Measurements from ENCODE around the gene ODAD4. TPM values are rescaled to one million over a fixed set of nuclear protein-coding genes. Genes with fewer than 3 reads are reported as not detected.

ODAD4 gene
- total RNA-seq, 1 experiment from 2014 or later = 0.15 TPM

GRCh38 chr17:41941168-41941567 lies 10.8 kb downstream of the ODAD4 start:
- Histone ChIP-seq H3K9ac (ENCODE audit: low read length) (no peak overlapping the region), H3K27me3 (ENCODE audit: low read length) (no peaks in the 10 kb centered on the region), H3K4me1 (ENCODE audit: insufficient read depth, low read length) (no peaks in the 10 kb centered on the region), H3K79me2 (ENCODE audit: low read length) (no peaks in the 10 kb centered on the region), H3K9me3 (ENCODE audit: low read length) (no peaks in the 10 kb centered on the region), H3K36me3 (ENCODE audit: low read depth, low read length) (no peaks in the 10 kb centered on the region), H3F3A (ENCODE audit: low read length, unreplicated experiment) (no peaks in the 10 kb centered on the region), H2AFZ (ENCODE audit: low read length) (no peak overlapping the region), H3K27ac (ENCODE audit: low read length) (no peak overlapping the region), H3K4me2 (ENCODE audit: low read length) (no peak overlapping the region), H4K20me1 (ENCODE audit: low read length) (no peaks in the 10 kb centered on the region), H3K9me2 (replicated peaks; ENCODE audit: low read length) (no peaks in the 10 kb centered on the region), H3K4me3 (ENCODE audit: low read length) (no peak overlapping the region)
- ATAC-seq (no peak), DNase-seq (no peak)
- ChIA-PET POLR2A (ENCODE audit: unreplicated experiment) (no interaction called here), CTCF (no interaction called here)
- TF ChIP-seq EZH2 (IDR thresholded peaks at IDR 0.05; ENCODE audit: low read length, unreplicated experiment) = no peak
- no peak for TF ChIP-seq EZH2phosphoT487 (IDR thresholded peaks at IDR 0.05; ENCODE audit: borderline replicate concordance, low read length)
- no TSS peak for BruUV-seq (replicated peaks)
- intact Hi-C loops (cut with micrococcal nuclease) = no loop called here

GRCh38 chr17:41942626-41943373 lies 12.4 kb downstream of the ODAD4 start:
- no peak for TF ChIP-seq EZH2 (IDR thresholded peaks at IDR 0.05; ENCODE audit: low read length, unreplicated experiment)
- no peak for TF ChIP-seq EZH2phosphoT487 (IDR thresholded peaks at IDR 0.05; ENCODE audit: borderline replicate concordance, low read length)
- TF ChIP-seq, protein P1, sequence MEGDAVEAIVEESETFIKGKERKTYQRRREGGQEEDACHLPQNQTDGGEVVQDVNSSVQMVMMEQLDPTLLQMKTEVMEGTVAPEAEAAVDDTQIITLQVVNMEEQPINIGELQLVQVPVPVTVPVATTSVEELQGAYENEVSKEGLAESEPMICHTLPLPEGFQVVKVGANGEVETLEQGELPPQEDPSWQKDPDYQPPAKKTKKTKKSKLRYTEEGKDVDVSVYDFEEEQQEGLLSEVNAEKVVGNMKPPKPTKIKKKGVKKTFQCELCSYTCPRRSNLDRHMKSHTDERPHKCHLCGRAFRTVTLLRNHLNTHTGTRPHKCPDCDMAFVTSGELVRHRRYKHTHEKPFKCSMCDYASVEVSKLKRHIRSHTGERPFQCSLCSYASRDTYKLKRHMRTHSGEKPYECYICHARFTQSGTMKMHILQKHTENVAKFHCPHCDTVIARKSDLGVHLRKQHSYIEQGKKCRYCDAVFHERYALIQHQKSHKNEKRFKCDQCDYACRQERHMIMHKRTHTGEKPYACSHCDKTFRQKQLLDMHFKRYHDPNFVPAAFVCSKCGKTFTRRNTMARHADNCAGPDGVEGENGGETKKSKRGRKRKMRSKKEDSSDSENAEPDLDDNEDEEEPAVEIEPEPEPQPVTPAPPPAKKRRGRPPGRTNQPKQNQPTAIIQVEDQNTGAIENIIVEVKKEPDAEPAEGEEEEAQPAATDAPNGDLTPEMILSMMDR (conservative IDR thresholded peaks at IDR 0.05; ENCODE audit: low read depth, low read length) = no peak
- Histone ChIP-seq H3K27me3 (ENCODE audit: low read length) (no peaks in the 10 kb centered on the region), H3K27ac (ENCODE audit: low read length) (no peak overlapping the region), H3K9me3 (ENCODE audit: low read length) (no peaks in the 10 kb centered on the region), H3K36me3 (ENCODE audit: low read depth, low read length) (no peaks in the 10 kb centered on the region), H2AFZ (ENCODE audit: low read length) (no peak overlapping the region), H4K20me1 (ENCODE audit: low read length) (no peaks in the 10 kb centered on the region), H3K9ac (ENCODE audit: low read length) (no peak overlapping the region), H3K9me2 (replicated peaks; ENCODE audit: low read length) (no peaks in the 10 kb centered on the region), H3F3A (ENCODE audit: low read length, unreplicated experiment) (no peaks in the 10 kb centered on the region), H3K4me1 (ENCODE audit: insufficient read depth, low read length) (no peaks in the 10 kb centered on the region), H3K4me2 (ENCODE audit: low read length) (no peak overlapping the region), H3K4me3 (ENCODE audit: low read length) (no peak overlapping the region), H3K79me2 (ENCODE audit: low read length) (no peaks in the 10 kb centered on the region)
- intact Hi-C loops (cut with micrococcal nuclease) = no loop called here
- BruUV-seq (replicated peaks) = no TSS peak
- POLR2A ChIA-PET (ENCODE audit: unreplicated experiment) = no interaction called here
- CTCF ChIA-PET = no interaction called here
- ATAC-seq = no peak
- DNase-seq = no peak

- no peaks in the 10 kb centered on the region for H4K20me1 ChIP-seq (ENCODE audit: low read length)
- no peaks in the 10 kb centered on the region for H3K27me3 ChIP-seq (ENCODE audit: low read length)
- H3K4me3 ChIP-seq (ENCODE audit: low read length) = no peak overlapping the region
- H2AFZ ChIP-seq (ENCODE audit: low read length) = no peak overlapping the region
- no TSS peak for BruUV-seq (replicated peaks)
- no peaks in the 10 kb centered on the region for H3K79me2 ChIP-seq (ENCODE audit: low read length)
- H3K36me3 ChIP-seq (ENCODE audit: low read depth, low read length) = no peaks in the 10 kb centered on the region
- no peaks in the 10 kb centered on the region for H3F3A ChIP-seq (ENCODE audit: low read length, unreplicated experiment)
- no peak for DNase-seq
- H3K4me2 ChIP-seq (ENCODE audit: low read length) = no peak overlapping the region
- no peak for ATAC-seq
- H3K9ac ChIP-seq (ENCODE audit: low read length) = no peak overlapping the region
- POLR2A ChIA-PET (ENCODE audit: unreplicated experiment) = no interaction called here
- TF ChIP-seq EZH2 (IDR thresholded peaks at IDR 0.05; ENCODE audit: low read length, unreplicated experiment) = no peak
- no peak for TF ChIP-seq EZH2phosphoT487 (IDR thresholded peaks at IDR 0.05; ENCODE audit: borderline replicate concordance, low read length)
- TF ChIP-seq, protein P1 (conservative IDR thresholded peaks at IDR 0.05; ENCODE audit: low read depth, low read length) = no peak
- intact Hi-C loops (cut with micrococcal nuclease) = no loop called here
- H3K4me1 ChIP-seq (ENCODE audit: insufficient read depth, low read length) = no peaks in the 10 kb centered on the region
- H3K27ac ChIP-seq (ENCODE audit: low read length) = no peak overlapping the region
- CTCF ChIA-PET = no interaction called here
- H3K9me2 ChIP-seq (replicated peaks; ENCODE audit: low read length) = no peaks in the 10 kb centered on the region
- H3K9me3 ChIP-seq (ENCODE audit: low read length) = no peaks in the 10 kb centered on the region
Observed at GRCh38 chr17:41943492-41943891, 13.1 kb downstream of the ODAD4 start.
